Measurements from ENCODE around the gene STON2. TPM values are rescaled to one million over a fixed set of nuclear protein-coding genes. Genes with fewer than 3 reads are reported as not detected.

STON2 gene
- total RNA-seq, 2 donors from 2014 or later, result 12.7 to 23.8 TPM

DNA sequence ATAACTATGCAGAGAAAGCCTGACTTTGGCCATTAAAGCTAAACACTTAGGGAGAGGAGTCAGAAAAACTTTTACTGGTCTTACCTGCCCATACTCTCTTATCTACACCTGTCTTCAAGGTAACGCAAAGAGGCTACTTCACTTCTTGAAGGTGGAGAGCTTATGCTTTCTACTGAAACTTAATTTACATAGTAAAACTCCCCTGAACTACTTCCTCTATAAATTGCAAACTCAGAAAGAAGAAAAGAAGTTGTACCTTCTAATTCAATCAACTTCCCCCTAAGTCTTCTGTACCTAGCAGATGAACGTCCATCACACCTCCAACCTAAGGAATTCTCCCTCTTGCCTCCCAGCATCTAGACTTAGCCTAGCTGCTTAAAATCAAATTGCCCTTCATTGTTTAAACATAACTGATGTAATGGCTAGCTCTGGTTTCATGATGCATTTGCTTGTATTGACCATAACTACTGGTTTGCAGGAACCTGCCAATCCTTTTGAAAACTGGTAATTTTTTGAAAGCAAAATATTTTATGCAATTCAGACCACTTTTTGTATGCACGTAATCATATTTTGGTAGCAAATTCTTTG is 87.7 kb downstream of the STON2 start:
- no peak for DNase-seq (ENCODE audit: low spot score)
- no peak for TF ChIP-seq POLR2AphosphoS5 (IDR thresholded peaks at IDR 0.05)
- TF ChIP-seq, protein P1, sequence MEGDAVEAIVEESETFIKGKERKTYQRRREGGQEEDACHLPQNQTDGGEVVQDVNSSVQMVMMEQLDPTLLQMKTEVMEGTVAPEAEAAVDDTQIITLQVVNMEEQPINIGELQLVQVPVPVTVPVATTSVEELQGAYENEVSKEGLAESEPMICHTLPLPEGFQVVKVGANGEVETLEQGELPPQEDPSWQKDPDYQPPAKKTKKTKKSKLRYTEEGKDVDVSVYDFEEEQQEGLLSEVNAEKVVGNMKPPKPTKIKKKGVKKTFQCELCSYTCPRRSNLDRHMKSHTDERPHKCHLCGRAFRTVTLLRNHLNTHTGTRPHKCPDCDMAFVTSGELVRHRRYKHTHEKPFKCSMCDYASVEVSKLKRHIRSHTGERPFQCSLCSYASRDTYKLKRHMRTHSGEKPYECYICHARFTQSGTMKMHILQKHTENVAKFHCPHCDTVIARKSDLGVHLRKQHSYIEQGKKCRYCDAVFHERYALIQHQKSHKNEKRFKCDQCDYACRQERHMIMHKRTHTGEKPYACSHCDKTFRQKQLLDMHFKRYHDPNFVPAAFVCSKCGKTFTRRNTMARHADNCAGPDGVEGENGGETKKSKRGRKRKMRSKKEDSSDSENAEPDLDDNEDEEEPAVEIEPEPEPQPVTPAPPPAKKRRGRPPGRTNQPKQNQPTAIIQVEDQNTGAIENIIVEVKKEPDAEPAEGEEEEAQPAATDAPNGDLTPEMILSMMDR (IDR thresholded peaks at IDR 0.05), result no peak
- no peak for TF ChIP-seq POLR2A (IDR thresholded peaks at IDR 0.05)
- Histone ChIP-seq H3K4me3 (no peak overlapping the region), H3K27me3 (replicated peaks; ENCODE audit: insufficient read depth) (no peaks in the 10 kb centered on the region), H3K4me1 (replicated peaks) (no peaks in the 10 kb centered on the region), H3K36me3 (no peaks in the 10 kb centered on the region), H3K27ac (no peak overlapping the region), H3K9me3 (no peaks in the 10 kb centered on the region)
- intact Hi-C loops (cut with DNase I), result no loop called here
- 57% methylated on average over 3 of the region's 3 CpGs for WGBS

GRCh38 chr14:81311778-81312177 is 88.3 kb downstream of the STON2 start:
- intact Hi-C loops (cut with DNase I), result no loop called here
- Histone ChIP-seq H3K4me3 (no peak overlapping the region), H3K9me3 (no peaks in the 10 kb centered on the region), H3K27me3 (replicated peaks; ENCODE audit: insufficient read depth) (no peaks in the 10 kb centered on the region), H3K36me3 (no peaks in the 10 kb centered on the region), H3K27ac (no peak overlapping the region), H3K4me1 (replicated peaks) (no peaks in the 10 kb centered on the region)
- DNase-seq (ENCODE audit: low spot score), result no peak
- TF ChIP-seq, protein P1 (IDR thresholded peaks at IDR 0.05), result no peak
- TF ChIP-seq POLR2A (IDR thresholded peaks at IDR 0.05), result no peak
- no peak for TF ChIP-seq POLR2AphosphoS5 (IDR thresholded peaks at IDR 0.05)
- WGBS, result 31% methylated on average over 5 of the region's 5 CpGs

DNA sequence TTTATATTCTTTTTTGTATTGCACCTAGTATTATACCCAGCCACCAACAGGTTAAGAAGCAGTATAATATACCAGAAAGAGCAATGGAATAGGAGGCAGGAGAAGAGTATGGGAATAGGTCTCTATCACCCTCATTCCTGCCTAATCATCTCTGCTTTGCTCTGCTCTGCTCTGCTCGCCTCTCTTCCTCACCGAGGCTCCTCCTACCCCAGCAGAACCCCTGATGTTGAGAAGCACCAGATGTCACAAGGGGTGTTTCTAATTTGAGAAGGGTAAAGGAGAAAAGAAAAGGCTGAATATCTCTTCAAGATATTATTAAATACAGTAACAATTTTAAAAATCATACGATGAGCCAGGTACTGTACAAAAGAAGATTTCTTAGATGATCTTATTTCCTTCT is 89.0 kb downstream of the STON2 start:
- no peak for DNase-seq (ENCODE audit: low spot score)
- WGBS, result 31% methylated on average over 3 of the region's 3 CpGs
- Histone ChIP-seq H3K9me3 (no peaks in the 10 kb centered on the region), H3K27me3 (replicated peaks; ENCODE audit: insufficient read depth) (no peaks in the 10 kb centered on the region), H3K36me3 (no peaks in the 10 kb centered on the region), H3K4me3 (no peak overlapping the region), H3K27ac (no peak overlapping the region), H3K4me1 (replicated peaks) (no peaks in the 10 kb centered on the region)
- TF ChIP-seq POLR2A (IDR thresholded peaks at IDR 0.05) (no peak), POLR2AphosphoS5 (IDR thresholded peaks at IDR 0.05) (no peak)
- TF ChIP-seq, protein P1 (IDR thresholded peaks at IDR 0.05), result no peak
- intact Hi-C loops (cut with DNase I), result no loop called here

DNA sequence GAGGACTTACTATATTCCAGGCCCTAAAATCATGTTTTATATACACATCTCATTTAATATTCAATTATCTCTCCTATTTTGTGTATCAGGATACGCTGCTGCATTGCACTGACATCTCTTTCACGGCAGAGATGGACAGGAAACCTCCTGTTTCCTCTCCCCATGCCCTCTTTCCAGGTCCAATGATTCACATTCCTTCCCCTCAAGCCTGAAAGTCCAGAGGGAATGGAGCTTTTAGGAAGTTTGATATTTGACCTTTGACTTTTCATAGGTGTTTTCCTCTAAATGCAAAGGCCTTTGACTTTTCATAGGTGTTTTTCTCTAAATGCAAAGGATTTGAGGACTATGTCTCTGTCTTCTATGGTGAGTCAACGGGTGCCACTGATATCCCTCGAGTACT is 89.5 kb downstream of the STON2 start:
- Histone ChIP-seq H3K36me3 (no peaks in the 10 kb centered on the region), H3K27me3 (replicated peaks; ENCODE audit: insufficient read depth) (no peaks in the 10 kb centered on the region), H3K4me3 (no peak overlapping the region), H3K4me1 (replicated peaks) (no peaks in the 10 kb centered on the region), H3K9me3 (no peaks in the 10 kb centered on the region), H3K27ac (no peak overlapping the region)
- TF ChIP-seq POLR2AphosphoS5 (IDR thresholded peaks at IDR 0.05) (no peak), POLR2A (IDR thresholded peaks at IDR 0.05) (no peak)
- TF ChIP-seq, protein P1 (IDR thresholded peaks at IDR 0.05), result no peak
- intact Hi-C loops (cut with DNase I), result no loop called here
- 69% methylated on average over 4 of the region's 4 CpGs for WGBS
- no peak for DNase-seq (ENCODE audit: low spot score)

GRCh38 chr14:81309511-81309910 is 90.6 kb downstream of the STON2 start:
- Histone ChIP-seq H3K36me3 (no peaks in the 10 kb centered on the region), H3K9me3 (no peaks in the 10 kb centered on the region), H3K27me3 (replicated peaks; ENCODE audit: insufficient read depth) (no peaks in the 10 kb centered on the region), H3K4me3 (no peak overlapping the region), H3K4me1 (replicated peaks) (no peaks in the 10 kb centered on the region), H3K27ac (no peak overlapping the region)
- DNase-seq (ENCODE audit: low spot score), result no peak
- 91% methylated on average over 2 of the region's 2 CpGs for WGBS
- TF ChIP-seq, protein P1 (IDR thresholded peaks at IDR 0.05), result no peak
- no peak for TF ChIP-seq POLR2AphosphoS5 (IDR thresholded peaks at IDR 0.05)
- intact Hi-C loops (cut with DNase I), result no loop called here

Measured in prostate gland (tissue), 2 donors.